HCT116 (cell line): ENCODE data around the gene SMYD3.

Experiments
- CTCF ChIP-seq, 3 experiments: fragments of 200-600 bp in 1 of 3; sonication (generic) in 1 of 3; IDR thresholded peaks in 2 of 3; conservative IDR thresholded peaks in 1 of 3; 2 replicates each; pipeline ENCODE4 v1.5.1; 2012 to 2017; ENCODE audit warnings: low read depth in 2 of 3, low read length in 2 of 3, antibody characterized with exemption in 1 of 3, borderline replicate concordance in 1 of 3, control low read depth in 1 of 3, mild to moderate bottlenecking in 1 of 3, mixed read lengths in 1 of 3, mixed run types in 1 of 3, moderate library complexity in 1 of 3; ENCODE audit not compliant: insufficient read depth in 1 of 3
- EZH2 ChIP-seq: fragments of 200-600 bp; sonication (generic); IDR thresholded peaks from 2 replicates; pipeline ENCODE4 v1.6.1; 2017; ENCODE audit warnings: antibody characterized with exemption, mixed run types
- EZH2phosphoT487 ChIP-seq: fragments of 200-600 bp; IDR thresholded peaks from 2 replicates; pipeline ENCODE4 v1.6.1; 2018; ENCODE audit warnings: antibody characterized with exemption, borderline replicate concordance
- JUND ChIP-seq: IDR thresholded peaks from 2 replicates; pipeline ENCODE4 v1.6.1; 2012
- POLR2A ChIP-seq: IDR thresholded peaks from 2 replicates; pipeline ENCODE4 v1.7.0; 2011; ENCODE audit warnings: borderline replicate concordance; ENCODE audit not compliant: insufficient read depth, insufficient read length; ENCODE audit errors: extremely low read depth
- POLR2AphosphoS5 ChIP-seq: IDR thresholded peaks from 2 replicates; pipeline ENCODE4 v1.6.1; 2011; ENCODE audit warnings: mild to moderate bottlenecking, low read depth, low read length, moderate library complexity
- RAD21 ChIP-seq: IDR thresholded peaks from 2 replicates; pipeline ENCODE4 v1.6.1; 2012; ENCODE audit warnings: low read depth, mild to moderate bottlenecking
- YY1 ChIP-seq: IDR thresholded peaks from 2 replicates; pipeline ENCODE4 v1.6.1; 2011; ENCODE audit warnings: low read length, low read depth, moderate library complexity, mild to moderate bottlenecking; ENCODE audit not compliant: insufficient replicate concordance; ENCODE audit errors: extremely low read depth
- TF ChIP-seq, protein P1 (sequence below): IDR thresholded peaks from 2 replicates; pipeline ENCODE4 v1.6.1; 2012

- no peak for TF ChIP-seq RAD21
- no peak for TF ChIP-seq POLR2AphosphoS5
- TF ChIP-seq EZH2phosphoT487, result no peak
- TF ChIP-seq EZH2, result no peak
- TF ChIP-seq YY1, result no peak
- TF ChIP-seq POLR2A, result no peak
- TF ChIP-seq CTCF (IDR thresholded peaks at IDR 0.05 in 2 of 3, conservative IDR thresholded peaks at IDR 0.05 in 1 of 3; ENCODE audit: borderline replicate concordance in 1 of 3, insufficient read depth in 1 of 3, low read depth in 2 of 3, low read length in 2 of 3), result no peak
- TF ChIP-seq, protein P1, sequence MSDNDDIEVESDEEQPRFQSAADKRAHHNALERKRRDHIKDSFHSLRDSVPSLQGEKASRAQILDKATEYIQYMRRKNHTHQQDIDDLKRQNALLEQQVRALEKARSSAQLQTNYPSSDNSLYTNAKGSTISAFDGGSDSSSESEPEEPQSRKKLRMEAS, result no peak
- no peak for TF ChIP-seq JUND
These were observed 69.1 kb downstream of the SMYD3 start for GRCh38 chr1:246437961-246438360.
